ENCODE results near the gene CD74. TPM values are rescaled to one million over a fixed set of nuclear protein-coding genes. Genes with fewer than 3 reads are reported as not detected.

CD74 gene
- total and polyA plus RNA-seq, 2 of the 4 experiments (the other 2 are of a cell fraction) = 0.18 to 1.1 TPM

GRCh38 chr5:150400316-150401075 is 12.2 kb downstream of the CD74 start:
- 0 out of 2 replicates have a peak overlapping the region, but pooled peaks have one; percentile 32 for H4K91ac ChIP-seq (ENCODE audit: insufficient read depth, low read depth, low read length)
- no peak overlapping the region for H3K56ac ChIP-seq (ENCODE audit: extremely low read depth, insufficient read depth, low read length)
- H3K18ac ChIP-seq (ENCODE audit: low read depth, low read length) = no peak overlapping the region
- 0 out of 2 replicates have a peak overlapping the region, but pooled peaks have one; percentile 17 for H2BK20ac ChIP-seq (ENCODE audit: low read depth, low read length)
- H4K20me1 ChIP-seq (ENCODE audit: insufficient read depth, low read length) = peaks cover 7% of the 10 kb centered on the region; the same call in 1 of the 2 replicates
- H3K9ac ChIP-seq (ENCODE audit: low read depth, low read length) = no peak overlapping the region
- no peak overlapping the region for H4K5ac ChIP-seq (ENCODE audit: low read depth, low read length)
- no peak overlapping the region for H3K14ac ChIP-seq (replicated peaks; ENCODE audit: low read depth, low read length)
- peak overlapping the region; percentile 26; the same call in 1 of the 3 replicates for H2BK15ac ChIP-seq (ENCODE audit: low read depth, low read length)
- H3K4me3 ChIP-seq (ENCODE audit: insufficient read depth, low read depth, low read length) = no peak overlapping the region
- no peaks in the 10 kb centered on the region for H3K9me3 ChIP-seq (ENCODE audit: control insufficient read depth, insufficient read depth, low read length)
- no peak overlapping the region for H3K4me2 ChIP-seq (ENCODE audit: low read depth, low read length)
- H3K36me3 ChIP-seq (ENCODE audit: control insufficient read depth, insufficient read depth, low read length) = peaks cover 31% of the 10 kb centered on the region
- intact Hi-C loops (cut with micrococcal nuclease) = no loop called here
- in situ Hi-C loops (cut with MboI; ENCODE audit: low sequenced_read_pairs) = no loop called here
- no peak overlapping the region for H3K27ac ChIP-seq (ENCODE audit: insufficient read depth, low read length)
- ChIA-PET POLR2A (ENCODE audit: unreplicated experiment) (no interaction called here), CTCF (no interaction called here)
- no peak overlapping the region for H2AFZ ChIP-seq (replicated peaks; ENCODE audit: low read length, poor library complexity)
- 0 out of 4 replicates have a peak overlapping the region, but pooled peaks of 1 of the 2 experiments have one; percentile 28 for H4K8ac ChIP-seq (ENCODE audit: low read depth in 2 of 2, low read length in 2 of 2)
- peaks cover 36% of the 10 kb centered on the region for H3K9me1 ChIP-seq (ENCODE audit: insufficient read depth, low read length)
- DNase-seq = no peak
- 94% methylated on average over 8 of the region's 12 CpGs; no CpG with 5 or more reads in 1 of the 2 experiments for WGBS, 2 experiments (ENCODE audit: extremely low coverage in 2 of 2, insufficient read length in 1 of 2)
- ATAC-seq (ENCODE audit: low read depth) = no peak
- H3K4ac ChIP-seq (ENCODE audit: low read depth, low read length) = peak overlapping the region; percentile 20
- peaks cover 19% of the 10 kb centered on the region for H3K4me1 ChIP-seq (ENCODE audit: control insufficient read depth, insufficient read depth, low read length)
- H2BK120ac ChIP-seq (ENCODE audit: low read depth, low read length) = peak overlapping the region; percentile 57; the same call in 1 of the 2 replicates
- dilution Hi-C loops (cut with HindIII; ENCODE audit: low sequenced_read_pairs, unreplicated experiment) = no loop called here
- no TSS peak for BruUV-seq (replicated peaks)
- no peak overlapping the region for H2BK5ac ChIP-seq (ENCODE audit: low read depth, low read length, poor library complexity, severe bottlenecking)
- peaks cover 0 to 15% of the 10 kb centered on the region in 2 experiments; a peak in 1 of 4 replicates for H3K79me1 ChIP-seq (ENCODE audit: low read depth in 1 of 2, low read length in 2 of 2)
- no peaks in the 10 kb centered on the region for H3K27me3 ChIP-seq (ENCODE audit: control insufficient read depth, insufficient read depth, low read length)
- peak overlapping the region; percentile 76; the same call in 1 of the 2 replicates for H2AK5ac ChIP-seq (ENCODE audit: low read depth, low read length)
- TF ChIP-seq USF2 (IDR thresholded peaks at IDR 0.05; ENCODE audit: low read depth, low read length) (no peak), BHLHE40 (IDR thresholded peaks at IDR 0.05; ENCODE audit: low read depth, low read length) (no peak), ELK1 (IDR thresholded peaks at IDR 0.05; ENCODE audit: borderline replicate concordance, low read depth, low read length) (no peak), POLR2A (IDR thresholded peaks at IDR 0.05; ENCODE audit: low read depth, low read length) (no peak)
- no peak overlapping the region for H3K23ac ChIP-seq (ENCODE audit: low read depth, low read length)
- H2AK9ac ChIP-seq (replicated peaks; ENCODE audit: low read depth, low read length, poor library complexity) = peak overlapping the region; percentile 68
